OCI-LY3 (cell line): ENCODE measurements around the gene LCOR.

Source experiments
- H2AFZ ChIP-seq: fragments of 200-600, 300-600 bp; shearing (Covaris generic); 2 replicates; pipeline ENCODE4 v1.6.0; 2014; ENCODE audit warnings: antibody characterized with exemption, low read depth, low read length
- H3K27ac ChIP-seq: fragments of 200-600, 300-600 bp; sonication (generic); 2 replicates; pipeline ENCODE4 v1.5.1; 2014; ENCODE audit warnings: mild to moderate bottlenecking, low read length, moderate library complexity, mixed read lengths
- H3K27me3 ChIP-seq: fragments of 200-600, 300-600 bp; sonication (generic); 2 replicates; pipeline ENCODE4 v1.6.1; 2014; ENCODE audit warnings: low read depth, low read length, mixed read lengths
- H3K36me3 ChIP-seq: fragments of 200-600, 300-600 bp; sonication (generic); replicated peaks from 2 replicates; pipeline ENCODE3; 2014; ENCODE audit warnings: low read depth, low read length, mixed read lengths
- H3K4me1 ChIP-seq: fragments of 300-600, 200-600 bp; sonication (generic); 2 replicates; pipeline ENCODE4 v1.6.1; 2014; ENCODE audit warnings: low read length, mixed read lengths
- H3K4me2 ChIP-seq: fragments of 200-600, 300-600 bp; sonication (generic); 2 replicates; pipeline ENCODE4 v1.6.1; 2014; ENCODE audit warnings: low read length, mixed read lengths
- H3K4me3 ChIP-seq: fragments of 300-600, 200-600 bp; sonication (generic); 2 replicates; pipeline ENCODE4 v1.5.1; 2014; ENCODE audit warnings: antibody characterized with exemption, mild to moderate bottlenecking, low read length, moderate library complexity
- H3K79me2 ChIP-seq: fragments of 300-600, 200-600 bp; shearing (Covaris generic); 2 replicates; pipeline ENCODE4 v1.6.1; 2014; ENCODE audit warnings: mild to moderate bottlenecking, low read length, mixed read lengths
- H3K9ac ChIP-seq: fragments of 300-600, 200-600 bp; shearing (Covaris generic); 2 replicates; pipeline ENCODE4 v1.6.0; 2014; ENCODE audit warnings: mild to moderate bottlenecking, low read length, moderate library complexity
- H3K9me3 ChIP-seq: fragments of 200-600, 300-600 bp; shearing (Covaris generic); 2 replicates; pipeline ENCODE4 v1.6.1; 2014; ENCODE audit warnings: low read length, mixed read lengths; ENCODE audit not compliant: insufficient read depth
- H4K20me1 ChIP-seq: fragments of 200-600, 300-600 bp; sonication (generic); 2 replicates; pipeline ENCODE4 v1.6.1; 2016; ENCODE audit warnings: low read length, mixed read lengths; ENCODE audit not compliant: insufficient read depth
- EZH2phosphoT487 ChIP-seq: fragments of 200-600 bp; shearing (Covaris generic); IDR thresholded peaks from 2 replicates; pipeline ENCODE4 v1.6.1; 2018; ENCODE audit warnings: antibody characterized with exemption, mixed run types, low read depth
- TF ChIP-seq, protein P1 (sequence below): fragments of 200-600, 300-600 bp; sonication (generic); IDR thresholded peaks from 2 replicates; pipeline ENCODE4 v1.5.1; 2014; ENCODE audit warnings: antibody characterized with exemption, low read length, low read depth

LCOR gene

DNA sequence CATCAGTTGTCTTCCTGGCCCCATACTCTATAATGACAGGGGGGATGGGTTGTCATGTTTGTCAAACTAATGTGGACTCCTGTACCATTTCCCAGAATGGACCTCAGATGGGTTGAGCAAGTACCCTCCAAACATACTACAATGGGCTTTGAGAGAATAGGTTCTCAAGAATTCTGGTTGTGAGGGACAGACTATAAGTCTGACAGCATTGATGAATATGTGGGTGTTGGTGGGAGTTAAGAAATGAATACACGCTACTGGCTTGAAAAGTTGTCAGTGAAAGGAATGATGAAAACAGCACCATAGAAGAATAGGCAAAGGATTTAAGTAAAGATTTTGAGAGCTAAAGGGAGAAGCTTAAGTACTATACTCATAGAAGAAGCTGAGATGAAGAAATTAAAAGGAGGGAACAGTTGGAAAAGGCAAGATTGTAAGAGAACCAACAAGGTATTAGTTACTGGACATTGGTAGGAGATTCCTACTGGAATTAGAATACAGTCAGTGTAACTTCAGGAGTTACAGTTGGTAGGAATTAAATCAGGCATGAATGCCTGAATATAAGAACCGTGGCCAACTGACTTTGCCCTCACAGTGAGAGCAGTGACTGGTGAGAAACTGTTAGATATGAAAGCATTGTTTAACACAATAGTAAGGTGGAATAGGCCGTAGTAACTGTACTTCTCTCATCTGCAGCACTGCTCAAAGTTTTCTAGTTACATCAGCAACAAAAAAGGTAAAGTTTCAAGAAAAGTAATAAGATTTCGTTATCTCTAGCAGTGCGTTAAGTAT lies 86.3 kb downstream of the LCOR start:
- Histone ChIP-seq H3K4me1 (peaks cover 8% of the 10 kb centered on the region), H3K4me3 (no peak overlapping the region), H2AFZ (no peak overlapping the region), H3K9ac (no peak overlapping the region), H3K4me2 (no peak overlapping the region), H3K79me2 (no peaks in the 10 kb centered on the region), H4K20me1 (0 out of 2 replicates have a peak, but pooled peaks cover 3% of the 10 kb centered on the region), H3K27me3 (no peaks in the 10 kb centered on the region), H3K27ac (no peak overlapping the region), H3K36me3 (peaks cover 5% of the 10 kb centered on the region), H3K9me3 (no peaks in the 10 kb centered on the region)
- TF ChIP-seq EZH2phosphoT487 = no peak

DNA sequence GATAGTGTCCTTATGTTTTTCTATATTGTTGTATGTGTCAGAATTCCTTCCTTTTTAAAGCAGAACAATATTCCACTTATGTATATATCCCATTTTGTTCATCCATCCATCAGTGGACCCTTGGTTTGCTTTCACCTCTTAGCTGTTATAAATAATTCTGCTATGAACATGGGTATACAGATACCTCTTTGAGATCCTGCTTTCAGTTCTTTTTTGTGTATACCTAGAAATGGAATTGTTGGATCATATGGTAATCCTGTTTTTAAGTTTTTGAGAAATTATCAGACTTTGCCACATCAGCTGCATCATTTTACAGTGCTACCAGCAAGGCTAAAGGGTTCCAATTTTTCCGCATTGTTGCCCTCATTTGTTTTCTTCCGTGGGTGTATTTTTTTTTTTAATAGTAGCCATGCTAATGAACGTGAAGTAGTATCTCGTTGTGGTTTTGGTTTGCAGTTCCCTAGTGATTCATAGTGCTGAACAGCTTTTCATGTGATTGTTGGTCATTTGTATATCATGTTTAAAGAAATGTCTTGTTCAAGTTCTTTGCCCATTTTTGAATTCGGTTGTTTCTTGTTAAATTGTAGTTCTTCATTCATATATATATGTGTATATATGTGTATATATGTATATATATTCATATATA lies 87.8 kb downstream of the LCOR start:
- no peak overlapping the region for H3K4me2 ChIP-seq
- H4K20me1 ChIP-seq = 0 out of 2 replicates have a peak, but pooled peaks cover 3% of the 10 kb centered on the region
- H3K27ac ChIP-seq = no peak overlapping the region
- peaks cover 7% of the 10 kb centered on the region for H3K36me3 ChIP-seq
- H2AFZ ChIP-seq = no peak overlapping the region
- no peak overlapping the region for H3K4me3 ChIP-seq
- no peaks in the 10 kb centered on the region for H3K79me2 ChIP-seq
- no peaks in the 10 kb centered on the region for H3K9me3 ChIP-seq
- TF ChIP-seq, protein P1, sequence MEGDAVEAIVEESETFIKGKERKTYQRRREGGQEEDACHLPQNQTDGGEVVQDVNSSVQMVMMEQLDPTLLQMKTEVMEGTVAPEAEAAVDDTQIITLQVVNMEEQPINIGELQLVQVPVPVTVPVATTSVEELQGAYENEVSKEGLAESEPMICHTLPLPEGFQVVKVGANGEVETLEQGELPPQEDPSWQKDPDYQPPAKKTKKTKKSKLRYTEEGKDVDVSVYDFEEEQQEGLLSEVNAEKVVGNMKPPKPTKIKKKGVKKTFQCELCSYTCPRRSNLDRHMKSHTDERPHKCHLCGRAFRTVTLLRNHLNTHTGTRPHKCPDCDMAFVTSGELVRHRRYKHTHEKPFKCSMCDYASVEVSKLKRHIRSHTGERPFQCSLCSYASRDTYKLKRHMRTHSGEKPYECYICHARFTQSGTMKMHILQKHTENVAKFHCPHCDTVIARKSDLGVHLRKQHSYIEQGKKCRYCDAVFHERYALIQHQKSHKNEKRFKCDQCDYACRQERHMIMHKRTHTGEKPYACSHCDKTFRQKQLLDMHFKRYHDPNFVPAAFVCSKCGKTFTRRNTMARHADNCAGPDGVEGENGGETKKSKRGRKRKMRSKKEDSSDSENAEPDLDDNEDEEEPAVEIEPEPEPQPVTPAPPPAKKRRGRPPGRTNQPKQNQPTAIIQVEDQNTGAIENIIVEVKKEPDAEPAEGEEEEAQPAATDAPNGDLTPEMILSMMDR = no peak
- TF ChIP-seq EZH2phosphoT487 = no peak
- H3K27me3 ChIP-seq = no peaks in the 10 kb centered on the region
- peaks cover 8% of the 10 kb centered on the region for H3K4me1 ChIP-seq
- H3K9ac ChIP-seq = no peak overlapping the region

DNA sequence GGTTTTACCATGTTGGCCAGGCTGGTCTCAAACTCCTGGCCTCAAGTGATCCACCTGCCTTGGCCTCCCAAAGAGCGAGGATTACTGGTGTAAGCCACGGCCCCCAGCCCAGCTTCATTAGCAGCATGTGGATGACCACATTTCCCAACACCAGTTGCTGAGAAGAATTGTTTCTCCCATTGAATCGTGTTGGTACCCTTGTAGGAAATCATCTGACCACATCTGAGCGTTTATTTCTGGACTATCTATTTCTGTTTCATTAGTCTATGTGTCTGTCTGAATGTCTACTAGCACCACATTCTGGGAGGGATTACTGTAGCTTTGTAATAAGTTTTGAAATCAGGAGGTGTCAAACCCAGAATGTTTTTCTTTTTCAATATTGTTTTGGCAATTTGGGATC lies 89.6 kb downstream of the LCOR start:
- H2AFZ ChIP-seq = no peak overlapping the region
- H3K27ac ChIP-seq = no peak overlapping the region
- no peak overlapping the region for H3K9ac ChIP-seq
- 0 out of 2 replicates have a peak, but pooled peaks cover 3% of the 10 kb centered on the region for H4K20me1 ChIP-seq
- no peaks in the 10 kb centered on the region for H3K79me2 ChIP-seq
- H3K27me3 ChIP-seq = no peaks in the 10 kb centered on the region
- no peak overlapping the region for H3K4me3 ChIP-seq
- no peaks in the 10 kb centered on the region for H3K9me3 ChIP-seq
- H3K4me1 ChIP-seq = peaks cover 8% of the 10 kb centered on the region
- peaks cover 7% of the 10 kb centered on the region for H3K36me3 ChIP-seq
- TF ChIP-seq, protein P1 = no peak
- no peak for TF ChIP-seq EZH2phosphoT487
- no peak overlapping the region for H3K4me2 ChIP-seq

DNA sequence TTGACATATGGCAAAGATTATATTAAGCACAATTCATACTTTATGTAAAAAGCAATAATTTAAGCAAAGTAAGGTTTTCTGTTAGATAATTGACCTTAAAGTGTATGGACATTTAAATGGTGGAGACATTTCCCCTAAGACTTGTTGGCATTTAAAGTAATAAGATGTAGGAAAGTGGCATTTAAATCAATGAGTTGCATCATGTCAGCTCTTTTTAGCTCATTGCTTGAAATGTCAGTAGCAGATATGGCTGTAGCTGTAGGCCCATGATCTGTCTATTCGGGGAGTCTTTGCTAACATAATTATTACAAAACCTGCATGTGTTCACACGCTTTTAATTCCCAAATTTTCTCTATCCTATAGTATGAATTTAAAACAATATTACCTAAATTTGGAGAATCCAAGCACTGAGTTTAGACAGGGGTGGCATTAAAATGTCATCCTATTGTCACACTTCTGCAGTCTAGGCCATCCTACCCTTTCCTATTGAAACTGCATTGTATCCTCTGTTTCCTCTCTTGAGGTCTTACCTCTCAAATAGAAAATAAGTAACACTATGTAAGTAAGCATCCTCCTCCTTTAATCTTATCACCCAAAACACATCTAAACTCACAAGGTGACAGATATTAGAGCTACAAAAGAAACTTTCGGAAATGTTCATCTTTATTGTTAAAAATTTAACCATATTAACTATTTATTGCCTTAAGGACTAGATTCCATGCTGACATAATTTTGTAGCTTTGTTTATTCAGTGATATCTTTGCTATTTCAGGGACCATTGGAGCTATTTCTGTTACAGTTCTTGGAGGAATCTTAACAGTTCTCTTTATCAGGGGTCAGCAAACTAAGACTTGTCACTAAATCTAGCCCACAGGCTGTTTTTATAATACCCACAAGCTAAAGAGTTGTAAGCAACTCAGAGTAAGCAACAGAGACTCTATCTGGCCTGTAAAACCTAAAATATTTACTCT lies 91.2 kb downstream of the LCOR start:
- Histone ChIP-seq H3K79me2 (no peaks in the 10 kb centered on the region), H3K4me3 (no peak overlapping the region), H3K4me1 (peaks cover 8% of the 10 kb centered on the region), H3K36me3 (peaks cover 7% of the 10 kb centered on the region), H3K9me3 (no peaks in the 10 kb centered on the region), H2AFZ (no peak overlapping the region), H3K27ac (no peak overlapping the region), H3K4me2 (no peak overlapping the region), H4K20me1 (0 out of 2 replicates have a peak, but pooled peaks cover 3% of the 10 kb centered on the region), H3K27me3 (no peaks in the 10 kb centered on the region), H3K9ac (no peak overlapping the region)
- no peak for TF ChIP-seq EZH2phosphoT487
- TF ChIP-seq, protein P1 = no peak
